ENCODE results near the gene FOXF1. TPM values are rescaled to one million over a fixed set of nuclear protein-coding genes. Genes with fewer than 3 reads are reported as not detected.

Gene FOXF1
- total and polyA plus RNA-seq, 2 of the 13 experiments (the other 11 are each of a cell fraction or from before 2014, with no cell fraction given), result not detected

DNA sequence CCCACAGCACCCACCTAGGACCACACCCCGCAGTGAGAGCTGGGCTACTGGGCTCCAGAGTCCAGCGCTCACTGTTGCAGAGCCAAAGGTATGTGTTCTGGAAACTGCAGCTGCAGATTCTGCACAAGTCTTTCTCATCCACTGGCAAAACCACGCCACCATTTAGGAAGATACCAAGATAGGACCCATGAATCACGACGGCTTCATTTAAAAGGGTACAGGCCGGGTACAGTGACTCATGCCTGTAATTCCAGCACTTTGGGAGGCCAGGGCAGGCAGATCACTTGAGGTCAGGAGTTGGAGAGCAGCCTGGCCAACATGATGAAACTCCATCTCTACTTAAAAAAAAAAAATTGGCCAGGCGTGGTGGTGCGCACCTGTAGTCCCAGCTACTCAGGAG is 18.8 kb downstream of the FOXF1 start (continued):
- TF ChIP-seq, protein P1, sequence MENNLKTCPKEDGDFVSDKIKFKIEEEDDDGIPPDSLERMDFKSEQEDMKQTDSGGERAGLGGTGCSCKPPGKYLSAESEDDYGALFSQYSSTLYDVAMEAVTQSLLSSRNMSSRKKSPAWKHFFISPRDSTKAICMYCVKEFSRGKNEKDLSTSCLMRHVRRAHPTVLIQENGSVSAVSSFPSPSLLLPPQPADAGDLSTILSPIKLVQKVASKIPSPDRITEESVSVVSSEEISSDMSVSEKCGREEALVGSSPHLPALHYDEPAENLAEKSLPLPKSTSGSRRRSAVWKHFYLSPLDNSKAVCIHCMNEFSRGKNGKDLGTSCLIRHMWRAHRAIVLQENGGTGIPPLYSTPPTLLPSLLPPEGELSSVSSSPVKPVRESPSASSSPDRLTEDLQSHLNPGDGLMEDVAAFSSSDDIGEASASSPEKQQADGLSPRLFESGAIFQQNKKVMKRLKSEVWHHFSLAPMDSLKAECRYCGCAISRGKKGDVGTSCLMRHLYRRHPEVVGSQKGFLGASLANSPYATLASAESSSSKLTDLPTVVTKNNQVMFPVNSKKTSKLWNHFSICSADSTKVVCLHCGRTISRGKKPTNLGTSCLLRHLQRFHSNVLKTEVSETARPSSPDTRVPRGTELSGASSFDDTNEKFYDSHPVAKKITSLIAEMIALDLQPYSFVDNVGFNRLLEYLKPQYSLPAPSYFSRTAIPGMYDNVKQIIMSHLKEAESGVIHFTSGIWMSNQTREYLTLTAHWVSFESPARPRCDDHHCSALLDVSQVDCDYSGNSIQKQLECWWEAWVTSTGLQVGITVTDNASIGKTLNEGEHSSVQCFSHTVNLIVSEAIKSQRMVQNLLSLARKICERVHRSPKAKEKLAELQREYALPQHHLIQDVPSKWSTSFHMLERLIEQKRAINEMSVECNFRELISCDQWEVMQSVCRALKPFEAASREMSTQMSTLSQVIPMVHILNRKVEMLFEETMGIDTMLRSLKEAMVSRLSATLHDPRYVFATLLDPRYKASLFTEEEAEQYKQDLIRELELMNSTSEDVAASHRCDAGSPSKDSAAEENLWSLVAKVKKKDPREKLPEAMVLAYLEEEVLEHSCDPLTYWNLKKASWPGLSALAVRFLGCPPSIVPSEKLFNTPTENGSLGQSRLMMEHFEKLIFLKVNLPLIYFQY (CRISPR knock-in tag; IDR thresholded peaks at IDR 0.05; ENCODE audit: borderline replicate concordance), result no peak
- TF ChIP-seq NR1H2 (CRISPR knock-in tag; IDR thresholded peaks at IDR 0.05; ENCODE audit: borderline replicate concordance, low read depth), result no peak
- TF ChIP-seq, protein P2, sequence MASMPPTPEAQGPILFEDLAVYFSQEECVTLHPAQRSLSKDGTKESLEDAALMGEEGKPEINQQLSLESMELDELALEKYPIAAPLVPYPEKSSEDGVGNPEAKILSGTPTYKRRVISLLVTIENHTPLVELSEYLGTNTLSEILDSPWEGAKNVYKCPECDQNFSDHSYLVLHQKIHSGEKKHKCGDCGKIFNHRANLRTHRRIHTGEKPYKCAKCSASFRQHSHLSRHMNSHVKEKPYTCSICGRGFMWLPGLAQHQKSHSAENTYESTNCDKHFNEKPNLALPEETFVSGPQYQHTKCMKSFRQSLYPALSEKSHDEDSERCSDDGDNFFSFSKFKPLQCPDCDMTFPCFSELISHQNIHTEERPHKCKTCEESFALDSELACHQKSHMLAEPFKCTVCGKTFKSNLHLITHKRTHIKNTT (CRISPR knock-in tag; IDR thresholded peaks at IDR 0.05), result no peak
- no peak for TF ChIP-seq ZNF652 (CRISPR knock-in tag; IDR thresholded peaks at IDR 0.05; ENCODE audit: borderline replicate concordance, low read depth)
- no peak for TF ChIP-seq PCBP2 (optimal IDR thresholded peaks at IDR 0.05; ENCODE audit: low read depth, low read length, poor library complexity, severe bottlenecking)
- no peak for TF ChIP-seq REL (CRISPR knock-in tag; conservative IDR thresholded peaks at IDR 0.05)
- TF ChIP-seq ZNF879 (CRISPR knock-in tag; IDR thresholded peaks at IDR 0.05), result no peak
- TF ChIP-seq PTBP1 (IDR thresholded peaks at IDR 0.05; ENCODE audit: low read depth, low read length, poor library complexity, severe bottlenecking), result no peak

Measured in HepG2 (cell line).